HFFc6 (cell line): ENCODE data around the gene MUC5B. TPM values are rescaled to one million over a fixed set of nuclear protein-coding genes. Genes with fewer than 3 reads are reported as not detected.

Experiments used
- DNase-seq: peaks from one replicate; pipeline ENCODE4 v3.0.0-alpha.2; 2018
- H3K27ac Mint-ChIP-seq: 2 replicates; pipeline ENCODE4 v1.8.0; 2020; ENCODE audit warnings: mild to moderate bottlenecking, mixed read lengths
- H3K27me3 Mint-ChIP-seq: 2 replicates; pipeline ENCODE4 v1.8.0; 2021; ENCODE audit warnings: mild to moderate bottlenecking, moderate library complexity, mixed read lengths; ENCODE audit not compliant: insufficient read depth
- H3K36me3 Mint-ChIP-seq: 2 replicates; pipeline ENCODE4 v1.8.0; 2021; ENCODE audit warnings: low read depth, mixed read lengths
- H3K4me1 Mint-ChIP-seq: 2 replicates; pipeline ENCODE4 v1.8.0; 2020; ENCODE audit warnings: low read depth, mixed read lengths
- H3K4me3 Mint-ChIP-seq: 2 replicates; pipeline ENCODE4 v1.8.0; 2020; ENCODE audit warnings: mild to moderate bottlenecking, moderate library complexity, mixed read lengths
- H3K9me3 Mint-ChIP-seq: 2 replicates; pipeline ENCODE4 v1.8.0; 2020; ENCODE audit warnings: mild to moderate bottlenecking, mixed read lengths
- total RNA-seq, 6 experiments: library from RNA; stranded (reverse); fragmentation: NEBNext Ultra II Directional; extraction: Animal tissue kit (Norgen Biotek cat#: 25700); gene quantifications; 2 replicates in 1 of 6; 3 replicates in 5 of 6; pipeline ENCODE4 v1.2.3, GENCODE V29; 2021
- TF ChIP-seq, protein P1 (sequence below): fragments of 200-600 bp; sonication (generic); IDR thresholded peaks from 2 replicates; pipeline ENCODE4 v1.5.0; 2021; ENCODE audit warnings: antibody characterized with exemption, mild to moderate bottlenecking

Gene MUC5B
- total RNA-seq, 6 experiments from 2014 or later: not detected

DNA sequence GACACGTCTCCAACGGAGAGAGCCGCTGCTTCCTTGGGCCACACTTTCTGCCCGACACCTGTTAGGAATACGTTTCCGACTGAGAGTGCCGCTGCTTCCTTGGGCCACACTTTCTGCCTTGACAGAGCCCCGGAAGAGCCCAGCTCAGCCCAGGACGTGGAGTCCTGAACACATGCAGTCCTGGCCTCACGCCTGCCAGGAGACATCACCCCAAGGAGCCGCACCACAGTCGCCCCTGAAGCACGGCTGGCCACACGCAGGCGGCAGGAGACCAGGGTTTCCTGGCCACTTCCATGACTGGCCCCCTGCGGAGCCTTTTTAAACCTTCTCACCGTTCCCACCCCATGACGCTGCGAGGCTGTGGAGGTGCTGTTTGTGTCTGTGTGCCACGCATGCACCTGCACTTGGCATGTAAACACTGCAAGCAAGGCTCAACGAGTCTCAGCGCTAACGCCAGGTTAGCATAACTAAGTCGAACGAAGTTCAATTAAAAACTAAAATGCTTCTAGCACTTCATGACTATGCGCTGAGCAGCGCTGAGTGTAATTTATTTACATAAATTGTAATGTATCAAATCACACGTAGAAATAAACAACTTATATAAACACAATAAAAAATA is 77.8 kb downstream of the MUC5B start:
- no peak for DNase-seq
- Mint-ChIP-seq H3K9me3 (no peaks in the 10 kb centered on the region), H3K27me3 (0 out of 2 replicates have a peak, but pooled peaks cover 1% of the 10 kb centered on the region), H3K36me3 (peaks cover 3% of the 10 kb centered on the region; the same call in 1 of the 2 replicates), H3K4me1 (no peaks in the 10 kb centered on the region), H3K27ac (no peak overlapping the region), H3K4me3 (no peak overlapping the region)
- TF ChIP-seq, protein P1, sequence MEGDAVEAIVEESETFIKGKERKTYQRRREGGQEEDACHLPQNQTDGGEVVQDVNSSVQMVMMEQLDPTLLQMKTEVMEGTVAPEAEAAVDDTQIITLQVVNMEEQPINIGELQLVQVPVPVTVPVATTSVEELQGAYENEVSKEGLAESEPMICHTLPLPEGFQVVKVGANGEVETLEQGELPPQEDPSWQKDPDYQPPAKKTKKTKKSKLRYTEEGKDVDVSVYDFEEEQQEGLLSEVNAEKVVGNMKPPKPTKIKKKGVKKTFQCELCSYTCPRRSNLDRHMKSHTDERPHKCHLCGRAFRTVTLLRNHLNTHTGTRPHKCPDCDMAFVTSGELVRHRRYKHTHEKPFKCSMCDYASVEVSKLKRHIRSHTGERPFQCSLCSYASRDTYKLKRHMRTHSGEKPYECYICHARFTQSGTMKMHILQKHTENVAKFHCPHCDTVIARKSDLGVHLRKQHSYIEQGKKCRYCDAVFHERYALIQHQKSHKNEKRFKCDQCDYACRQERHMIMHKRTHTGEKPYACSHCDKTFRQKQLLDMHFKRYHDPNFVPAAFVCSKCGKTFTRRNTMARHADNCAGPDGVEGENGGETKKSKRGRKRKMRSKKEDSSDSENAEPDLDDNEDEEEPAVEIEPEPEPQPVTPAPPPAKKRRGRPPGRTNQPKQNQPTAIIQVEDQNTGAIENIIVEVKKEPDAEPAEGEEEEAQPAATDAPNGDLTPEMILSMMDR: no peak

DNA sequence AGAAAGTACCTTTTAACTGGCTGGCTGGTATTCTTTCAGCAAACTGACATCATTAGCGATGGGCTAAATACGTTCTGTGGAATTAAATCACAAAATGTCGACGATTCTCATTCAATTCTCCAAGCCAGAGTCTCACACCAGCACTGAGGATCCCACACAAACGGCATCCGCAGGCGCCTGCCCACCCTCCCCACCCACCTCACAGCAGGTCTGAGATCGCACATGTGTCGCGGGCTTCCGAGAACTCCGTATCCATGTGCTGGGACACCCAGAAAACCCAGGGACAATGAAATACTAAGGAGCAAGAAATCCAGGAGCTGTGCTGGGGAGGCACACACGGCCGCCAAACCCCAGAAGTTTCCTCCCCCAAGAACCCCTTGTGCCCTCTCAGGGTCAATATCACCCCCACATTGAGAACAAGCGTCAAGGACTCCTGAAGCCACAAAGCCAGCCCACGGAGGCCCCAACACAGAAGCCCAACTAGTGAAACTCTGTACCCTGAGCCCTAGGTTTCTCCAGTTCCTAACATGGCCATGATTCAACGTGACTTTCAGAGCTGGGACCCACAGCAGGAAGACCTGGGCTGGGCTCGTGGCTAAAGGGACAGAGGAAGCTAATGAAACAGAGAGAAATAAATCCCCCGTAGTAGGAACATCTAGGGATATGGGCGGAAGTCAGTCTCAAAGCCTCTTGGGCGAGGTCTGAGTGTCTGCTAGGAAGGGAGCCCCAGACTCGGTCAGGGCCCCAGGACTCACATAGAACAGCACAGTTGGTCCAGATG is 78.5 kb downstream of the MUC5B start:
- 0 out of 2 replicates have a peak, but pooled peaks cover 1% of the 10 kb centered on the region for H3K27me3 Mint-ChIP-seq

DNA sequence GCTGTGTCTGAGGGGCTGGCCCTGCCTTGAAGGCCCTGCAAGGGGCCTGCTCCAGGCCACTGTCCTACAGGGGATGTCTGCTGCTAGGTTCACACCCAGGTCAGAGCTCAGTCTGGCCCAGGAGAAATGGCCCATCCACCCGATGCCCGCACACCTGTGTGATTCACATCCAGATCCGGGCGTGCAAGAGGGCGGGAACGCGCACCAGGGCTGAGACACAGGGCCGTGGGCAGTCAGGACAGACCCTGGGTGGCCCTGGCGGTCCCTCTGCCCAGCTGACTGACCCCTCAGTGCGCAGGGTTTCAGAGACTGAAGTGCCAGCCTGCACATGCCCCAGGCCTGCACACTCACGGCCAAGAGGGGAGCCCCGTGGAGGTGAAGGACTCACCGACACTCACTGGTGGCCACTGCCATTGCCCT is 79.2 kb downstream of the MUC5B start:
- no peak for DNase-seq
- no peak overlapping the region for H3K4me3 Mint-ChIP-seq
- no peak overlapping the region for H3K27ac Mint-ChIP-seq
- no peaks in the 10 kb centered on the region for H3K9me3 Mint-ChIP-seq
- H3K4me1 Mint-ChIP-seq: no peaks in the 10 kb centered on the region
- H3K36me3 Mint-ChIP-seq: 0 out of 2 replicates have a peak, but pooled peaks cover 3% of the 10 kb centered on the region
- peaks cover 1% of the 10 kb centered on the region; the same call in 1 of the 2 replicates for H3K27me3 Mint-ChIP-seq
- TF ChIP-seq, protein P1: no peak

More for the DNA sequence above, 78.5 kb downstream of the MUC5B start:
- Mint-ChIP-seq H3K4me1 (no peaks in the 10 kb centered on the region), H3K9me3 (no peaks in the 10 kb centered on the region), H3K27ac (no peak overlapping the region), H3K4me3 (no peak overlapping the region), H3K36me3 (0 out of 2 replicates have a peak, but pooled peaks cover 3% of the 10 kb centered on the region)
- TF ChIP-seq, protein P1: no peak
- DNase-seq: no peak

DNA sequence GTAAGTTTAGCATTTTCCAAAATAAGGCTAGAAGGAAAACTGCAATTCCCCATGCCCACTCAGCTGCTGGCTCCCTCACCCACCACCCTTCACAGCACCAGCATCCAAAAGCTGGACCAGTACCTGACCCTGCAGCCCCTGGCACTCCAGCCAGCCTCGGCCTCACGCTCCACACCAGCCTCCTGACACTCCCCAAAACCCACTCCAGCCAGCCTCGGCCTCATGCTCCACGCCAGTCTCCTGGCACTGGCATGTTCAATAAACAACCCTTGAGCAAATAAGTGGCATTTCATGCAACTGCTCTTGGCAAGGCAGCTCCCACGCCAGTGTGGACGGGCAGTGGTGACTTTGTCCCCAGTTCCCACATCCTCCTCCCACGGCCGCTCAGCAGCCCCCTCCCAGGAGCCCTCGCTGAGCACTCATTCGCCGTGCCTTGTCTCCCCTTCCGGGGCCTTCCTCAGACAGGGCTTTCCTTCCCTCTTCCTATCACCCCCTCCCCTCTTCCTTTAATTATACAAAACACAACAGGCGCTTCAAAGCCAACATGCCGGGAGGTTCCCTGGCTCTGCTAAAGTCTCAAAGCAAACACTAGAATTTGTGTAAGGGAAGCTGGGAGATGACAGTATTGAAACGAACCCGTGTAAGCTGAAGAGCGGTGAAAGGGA is 79.7 kb downstream of the MUC5B start:
- TF ChIP-seq, protein P1: no peak
- Mint-ChIP-seq H3K36me3 (0 out of 2 replicates have a peak, but pooled peaks cover 3% of the 10 kb centered on the region), H3K9me3 (no peaks in the 10 kb centered on the region), H3K4me3 (no peak overlapping the region), H3K27ac (no peak overlapping the region; the same call in 1 of the 2 replicates), H3K27me3 (peaks cover 4% of the 10 kb centered on the region; the same call in 1 of the 2 replicates), H3K4me1 (no peaks in the 10 kb centered on the region)
- no peak for DNase-seq

DNA sequence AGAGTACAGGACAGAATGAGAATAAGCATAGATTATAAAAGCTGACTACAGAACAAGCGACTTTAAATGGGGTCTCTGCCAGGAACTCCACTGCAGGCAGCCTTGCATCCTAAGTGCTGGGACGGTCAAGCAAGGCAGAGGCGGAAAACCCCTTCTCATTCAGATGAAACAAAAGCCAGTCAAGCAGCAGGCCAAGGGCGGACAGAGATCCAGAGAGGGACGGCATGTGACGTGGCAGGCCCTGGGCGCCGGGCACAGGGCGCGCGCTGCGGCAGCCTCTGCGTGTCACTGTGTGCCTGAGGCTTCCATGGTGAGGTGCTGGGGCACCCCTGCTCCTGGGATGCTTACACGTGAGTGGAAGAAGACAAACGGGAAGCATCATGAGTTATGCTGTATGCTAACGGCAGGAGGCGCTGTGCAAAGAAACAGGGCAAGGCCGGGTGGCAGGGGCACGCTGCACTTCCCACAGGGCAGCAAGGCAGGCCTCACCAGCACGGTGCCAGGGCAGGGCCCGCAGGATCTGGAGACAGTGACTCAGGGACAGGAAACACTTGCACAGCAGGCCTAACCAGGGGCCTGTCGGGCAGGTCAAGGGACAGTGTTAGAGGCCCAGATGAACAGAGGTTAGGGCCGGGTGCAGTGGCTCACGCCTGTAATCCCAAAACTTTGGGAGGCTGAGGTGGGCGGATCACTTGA is 80.4 kb downstream of the MUC5B start:
- TF ChIP-seq, protein P1: peak; percentile 42
- H3K27me3 Mint-ChIP-seq: peaks cover 4% of the 10 kb centered on the region; the same call in 1 of the 2 replicates
- H3K27ac Mint-ChIP-seq: no peak overlapping the region; the same call in 1 of the 2 replicates
- H3K36me3 Mint-ChIP-seq: 0 out of 2 replicates have a peak, but pooled peaks cover 3% of the 10 kb centered on the region
- H3K4me3 Mint-ChIP-seq: no peak overlapping the region
- peaks cover 3% of the 10 kb centered on the region for H3K4me1 Mint-ChIP-seq
- DNase-seq: no peak
- no peaks in the 10 kb centered on the region for H3K9me3 Mint-ChIP-seq
